ENCODE data around the gene ZFP1. TPM values are rescaled to one million over a fixed set of nuclear protein-coding genes. Genes with fewer than 3 reads are reported as not detected.

The ZFP1 gene
- total RNA-seq, 4 donors from 2014 or later: 4.8 to 8.7 (median 6.5) TPM

GRCh38 chr16:75219838-75220237, 71.5 kb downstream of the ZFP1 start:
- H3K4me3 ChIP-seq (ENCODE audit: low read depth, poor library complexity, severe bottlenecking): no peak overlapping the region
- no peak for DNase-seq (ENCODE audit: low spot score in 2 of 2)
- intact Hi-C loops (cut with DNase I; ENCODE audit: low total_unique reads): no loop called here
- TF ChIP-seq CTCF (IDR thresholded peaks at IDR 0.05): no peak
- TF ChIP-seq POLR2A (IDR thresholded peaks at IDR 0.05): no peak
- 50 to 76% methylated on average over 5 of the region's 5 CpGs for WGBS, 2 donors

Other genes with a start within 250 kb of the ZFP1 start
- 10 to 100 TPM; 26.0 to 59.4 (median 48.4) TPM for gene WDR59, start 163.4 kb upstream of the ZFP1 start, total RNA-seq
- 10 to 100 TPM; 19.3 to 46.7 (median 32.9) TPM for gene ZNRF1, start 149.5 kb upstream of the ZFP1 start, total RNA-seq
- 10 to 100 TPM in 2 of 4 donors, 1 to 10 TPM in 2; 5.9 to 21.9 (median 8.9) TPM for gene LDHD, start 31.7 kb upstream of the ZFP1 start, total RNA-seq
- 1 to 10 TPM in 1 of 4 donors, not detected in 3; 1.9 TPM for gene CTRB2, start 58.6 kb downstream of the ZFP1 start, total RNA-seq
- 1 to 10 TPM in 1 of 4 donors, not detected in 3; 1.0 TPM for gene CTRB1, start 70.5 kb downstream of the ZFP1 start, total RNA-seq
- gene BCAR1, start 103.1 kb downstream of the ZFP1 start, total RNA-seq: 10 to 100 TPM; 16.4 to 38.1 (median 28.8) TPM

Data from lower leg skin (tissue), 4 donors.